ENCODE results near the gene ADCY10. TPM values are rescaled to one million over a fixed set of nuclear protein-coding genes. Genes with fewer than 3 reads are reported as not detected.

ADCY10 gene
- total RNA-seq, 4 donors from 2014 or later: not detected

GRCh38 chr1:167763525-167764220 is 150.3 kb downstream of the ADCY10 start:
- intact Hi-C loops (cut with DNase I): no loop called here
- TF ChIP-seq POLR2A (IDR thresholded peaks at IDR 0.05): no peak
- TF ChIP-seq CTCF (IDR thresholded peaks at IDR 0.05): no peak
- Histone ChIP-seq H3K36me3 (peaks cover 0 to 33% (median 5%) of the 10 kb centered on the region in 3 donors), H3K9me3 (no peaks in the 10 kb centered on the region), H3K27ac (no peak overlapping the region), H3K4me3 (no peak overlapping the region), H3K27me3 (no peaks in the 10 kb centered on the region), H3K4me1 (peaks cover 0 to 38% (median 10%) of the 10 kb centered on the region in 3 donors)
- no peak for DNase-seq
- WGBS, 2 donors: 20 to 43% methylated on average over 5 of the region's 5 CpGs

GRCh38 chr1:167762061-167762746 is 151.7 kb downstream of the ADCY10 start:
- no peak for DNase-seq
- no peaks in the 10 kb centered on the region for H3K9me3 ChIP-seq
- H3K36me3 ChIP-seq: peaks cover 0 to 20% (median 5%) of the 10 kb centered on the region in 3 donors
- no peak for TF ChIP-seq POLR2A (IDR thresholded peaks at IDR 0.05)
- no peak for TF ChIP-seq CTCF (IDR thresholded peaks at IDR 0.05)
- peaks cover 0 to 47% (median 11%) of the 10 kb centered on the region in 3 donors for H3K4me1 ChIP-seq
- intact Hi-C loops (cut with DNase I): no loop called here
- no peaks in the 10 kb centered on the region for H3K27me3 ChIP-seq
- H3K4me3 ChIP-seq: no peak overlapping the region
- WGBS, 2 donors: 91 to 95% methylated on average over 8 of the region's 8 CpGs
- no peak overlapping the region for H3K27ac ChIP-seq

DNA sequence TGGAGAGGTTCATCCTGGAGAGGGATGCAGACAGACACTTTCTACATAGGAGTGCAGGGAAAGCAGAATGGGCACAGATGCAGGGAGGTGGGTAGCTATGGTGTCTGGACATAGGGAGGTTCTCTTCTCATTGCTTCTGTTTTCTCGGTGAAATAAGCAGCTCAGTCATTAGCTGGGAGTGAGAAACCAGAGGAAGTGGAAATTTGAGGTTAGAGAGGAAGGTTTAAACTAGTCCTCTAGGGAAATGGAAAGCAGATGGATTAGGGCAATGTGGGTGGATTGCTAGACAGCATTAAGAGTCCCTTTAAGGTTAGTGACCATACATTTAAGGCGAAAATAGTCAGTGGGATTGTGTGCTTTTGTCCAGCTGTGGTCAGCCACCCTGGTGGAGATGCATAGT is 152.5 kb downstream of the ADCY10 start:
- Histone ChIP-seq H3K4me3 (no peak overlapping the region), H3K27me3 (no peaks in the 10 kb centered on the region), H3K4me1 (peaks cover 0 to 55% (median 16%) of the 10 kb centered on the region in 3 donors), H3K9me3 (no peaks in the 10 kb centered on the region), H3K36me3 (peaks cover 0 to 12% (median 0%) of the 10 kb centered on the region in 3 donors), H3K27ac (no peak overlapping the region)
- 33 to 62% methylated on average over 2 of the region's 2 CpGs for WGBS, 2 donors
- DNase-seq: no peak
- TF ChIP-seq CTCF (IDR thresholded peaks at IDR 0.05) (no peak), POLR2A (IDR thresholded peaks at IDR 0.05) (no peak)
- intact Hi-C loops (cut with DNase I): no loop called here

Other genes starting within 250 kb of the ADCY10 start
- 10 to 100 TPM; 36.6 to 80.5 (median 74.3) TPM for gene MPZL1, start 192.2 kb downstream of the ADCY10 start, total RNA-seq
- gene DCAF6, start 22.5 kb upstream of the ADCY10 start, total RNA-seq: 10 to 100 TPM; 20.1 to 65.8 (median 44.5) TPM
- gene MPC2, start 22.9 kb upstream of the ADCY10 start, total RNA-seq: 10 to 100 TPM; 13.2 to 62.7 (median 27.4) TPM
- gene GPR161, start 222.8 kb upstream of the ADCY10 start, total RNA-seq: 10 to 100 TPM in 1 of 4 donors, 1 to 10 TPM in 3; 1.7 to 12.2 (median 3.9) TPM

Data from esophagus squamous epithelium (tissue), 5 donors.